Keratinocyte (primary cell): ENCODE results near the gene TCTN1.

ENCODE experiments used
- EZH2 ChIP-seq: IDR thresholded peaks from one replicate; pipeline ENCODE4 v1.6.1; 2012; ENCODE audit warnings: inconsistent platforms, mild to moderate bottlenecking, low read length, moderate library complexity
- TF ChIP-seq, protein P1 (sequence below), 3 experiments: IDR thresholded peaks in 1 of 3; conservative IDR thresholded peaks in 1 of 3; optimal IDR thresholded peaks in 1 of 3; 2 replicates in 2 of 3; 3 replicates in 1 of 3; pipeline versions ENCODE3 to v1.5.1; 2011; ENCODE audit warnings: low read length in 3 of 3, mild to moderate bottlenecking in 3 of 3, moderate library complexity in 2 of 3, control low read depth in 1 of 3, inconsistent platforms in 1 of 3; ENCODE audit not compliant: insufficient read depth in 2 of 3; ENCODE audit errors: extremely low read depth in 1 of 3

DNA sequence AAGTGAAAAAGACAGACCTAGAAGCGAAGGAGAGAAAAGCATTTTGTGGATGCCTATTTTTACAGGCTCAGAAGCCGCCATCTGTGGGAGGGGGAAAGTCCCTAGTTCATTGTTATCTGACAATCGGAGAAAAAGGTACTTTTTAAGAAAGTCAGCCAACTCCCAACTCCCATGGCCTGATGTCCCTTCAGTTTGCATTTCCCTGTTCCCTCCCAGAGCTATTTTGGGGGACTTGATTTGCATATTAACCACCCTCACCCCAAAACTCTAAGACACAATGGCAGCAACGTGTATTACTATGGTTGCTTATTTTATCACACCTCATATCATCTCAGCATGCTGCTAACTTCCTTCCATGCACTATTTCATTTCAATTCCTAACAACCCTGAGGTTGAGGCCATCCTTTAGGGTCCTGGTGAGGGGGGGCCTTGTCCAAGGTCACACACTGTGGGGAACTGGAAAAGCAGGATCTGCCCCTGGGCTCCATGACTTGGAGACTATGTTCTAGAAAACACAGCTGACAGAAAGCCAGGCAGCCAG is 56.3 kb downstream of the TCTN1 start:
- TF ChIP-seq, protein P1, sequence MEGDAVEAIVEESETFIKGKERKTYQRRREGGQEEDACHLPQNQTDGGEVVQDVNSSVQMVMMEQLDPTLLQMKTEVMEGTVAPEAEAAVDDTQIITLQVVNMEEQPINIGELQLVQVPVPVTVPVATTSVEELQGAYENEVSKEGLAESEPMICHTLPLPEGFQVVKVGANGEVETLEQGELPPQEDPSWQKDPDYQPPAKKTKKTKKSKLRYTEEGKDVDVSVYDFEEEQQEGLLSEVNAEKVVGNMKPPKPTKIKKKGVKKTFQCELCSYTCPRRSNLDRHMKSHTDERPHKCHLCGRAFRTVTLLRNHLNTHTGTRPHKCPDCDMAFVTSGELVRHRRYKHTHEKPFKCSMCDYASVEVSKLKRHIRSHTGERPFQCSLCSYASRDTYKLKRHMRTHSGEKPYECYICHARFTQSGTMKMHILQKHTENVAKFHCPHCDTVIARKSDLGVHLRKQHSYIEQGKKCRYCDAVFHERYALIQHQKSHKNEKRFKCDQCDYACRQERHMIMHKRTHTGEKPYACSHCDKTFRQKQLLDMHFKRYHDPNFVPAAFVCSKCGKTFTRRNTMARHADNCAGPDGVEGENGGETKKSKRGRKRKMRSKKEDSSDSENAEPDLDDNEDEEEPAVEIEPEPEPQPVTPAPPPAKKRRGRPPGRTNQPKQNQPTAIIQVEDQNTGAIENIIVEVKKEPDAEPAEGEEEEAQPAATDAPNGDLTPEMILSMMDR (optimal IDR thresholded peaks at IDR 0.05 in 1 of 3, IDR thresholded peaks at IDR 0.05 in 1 of 3, conservative IDR thresholded peaks at IDR 0.05 in 1 of 3; ENCODE audit: extremely low read depth in 1 of 3, insufficient read depth in 2 of 3, low read length in 3 of 3): no peak
- TF ChIP-seq EZH2: no peak
